Upper lobe of right lung (tissue), 1 donor: ENCODE data around the gene MOV10. TPM values are rescaled to one million over a fixed set of nuclear protein-coding genes. Genes with fewer than 3 reads are reported as not detected.
A peak's percentile ranks its signal among the peaks of the same experiment; 100 is the strongest.

Experiments used
- ATAC-seq: fragments of 200-7000 bp; cut with Tn5 transposase; one replicate; pipeline ENCODE4 v1.9.1; 2020; ENCODE audit warnings: mild to moderate bottlenecking, moderate library complexity
- DNase-seq: peaks from one replicate; pipeline ENCODE4 v3.0.0-alpha.2; 2020
- H3K27ac ChIP-seq: fragments of 200-600 bp; one replicate; pipeline ENCODE4 v1.8.0; 2022
- H3K27me3 ChIP-seq: fragments of 200-600 bp; one replicate; pipeline ENCODE4 v1.8.0; 2022; ENCODE audit warnings: mild to moderate bottlenecking
- H3K36me3 ChIP-seq: fragments of 200-600 bp; one replicate; pipeline ENCODE4 v1.8.0; 2022
- H3K4me1 ChIP-seq: fragments of 200-600 bp; one replicate; pipeline ENCODE4 v1.8.0; 2022
- H3K4me3 ChIP-seq: fragments of 200-600 bp; one replicate; pipeline ENCODE4 v1.8.0; 2022; ENCODE audit warnings: mild to moderate bottlenecking
- H3K9me3 ChIP-seq: fragments of 200-600 bp; one replicate; pipeline ENCODE4 v1.8.0; 2022
- intact Hi-C: fragments of 100-400 bp; cut with DNase I; formaldehyde crosslinking; loops from one replicate; pipeline ENCODE4 v1.11.0; 2022
- total RNA-seq: library from RNA; stranded (reverse); fragmentation: NEBNext Ultra II Directional; extraction: Animal tissue kit (Norgen Biotek cat#: 25700); gene quantifications from one replicate; pipeline ENCODE4 v1.2.1, GENCODE V29; 2021
- TF ChIP-seq, protein P1 (sequence below): fragments of 200-600 bp; IDR thresholded peaks from one replicate; pipeline ENCODE4 v1.8.0; 2022; ENCODE audit warnings: antibody characterized with exemption
- donor health status: DM: no; HTN: yes; CAD: no; lungs with severe emphysema.

MOV10 gene
- total RNA-seq, 1 donor from 2014 or later: 62.8 TPM

DNA sequence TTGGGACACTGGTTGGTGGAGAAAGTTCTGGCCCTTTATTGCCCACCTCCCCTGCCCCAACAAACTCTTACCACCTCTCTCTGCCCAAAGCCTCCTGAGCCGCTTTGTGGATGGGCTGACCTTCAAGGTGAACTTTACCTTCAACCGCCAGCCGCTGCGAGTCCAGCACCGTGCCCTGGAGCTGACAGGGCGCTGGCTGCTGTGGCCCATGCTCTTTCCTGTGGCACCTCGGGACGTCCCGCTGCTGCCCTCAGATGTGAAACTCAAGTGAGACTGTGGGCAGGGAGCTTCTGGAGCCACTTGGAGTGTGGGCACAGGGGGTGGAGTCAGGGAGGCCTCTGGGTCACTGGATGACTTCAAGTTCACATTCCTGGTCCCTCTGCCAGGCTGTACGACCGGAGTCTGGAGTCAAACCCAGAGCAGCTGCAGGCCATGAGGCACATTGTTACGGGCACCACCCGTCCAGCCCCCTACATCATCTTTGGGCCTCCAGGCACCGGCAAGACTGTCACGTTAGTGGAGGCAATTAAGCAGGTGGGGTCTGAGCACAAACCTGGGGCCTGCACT is 20.0 kb downstream of the MOV10 start:
- no peaks in the 10 kb centered on the region for H3K27me3 ChIP-seq
- TF ChIP-seq, protein P1, sequence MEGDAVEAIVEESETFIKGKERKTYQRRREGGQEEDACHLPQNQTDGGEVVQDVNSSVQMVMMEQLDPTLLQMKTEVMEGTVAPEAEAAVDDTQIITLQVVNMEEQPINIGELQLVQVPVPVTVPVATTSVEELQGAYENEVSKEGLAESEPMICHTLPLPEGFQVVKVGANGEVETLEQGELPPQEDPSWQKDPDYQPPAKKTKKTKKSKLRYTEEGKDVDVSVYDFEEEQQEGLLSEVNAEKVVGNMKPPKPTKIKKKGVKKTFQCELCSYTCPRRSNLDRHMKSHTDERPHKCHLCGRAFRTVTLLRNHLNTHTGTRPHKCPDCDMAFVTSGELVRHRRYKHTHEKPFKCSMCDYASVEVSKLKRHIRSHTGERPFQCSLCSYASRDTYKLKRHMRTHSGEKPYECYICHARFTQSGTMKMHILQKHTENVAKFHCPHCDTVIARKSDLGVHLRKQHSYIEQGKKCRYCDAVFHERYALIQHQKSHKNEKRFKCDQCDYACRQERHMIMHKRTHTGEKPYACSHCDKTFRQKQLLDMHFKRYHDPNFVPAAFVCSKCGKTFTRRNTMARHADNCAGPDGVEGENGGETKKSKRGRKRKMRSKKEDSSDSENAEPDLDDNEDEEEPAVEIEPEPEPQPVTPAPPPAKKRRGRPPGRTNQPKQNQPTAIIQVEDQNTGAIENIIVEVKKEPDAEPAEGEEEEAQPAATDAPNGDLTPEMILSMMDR: no peak
- H3K27ac ChIP-seq: no peak overlapping the region
- no peak overlapping the region for H3K4me3 ChIP-seq
- H3K36me3 ChIP-seq: peaks cover 86% of the 10 kb centered on the region
- H3K4me1 ChIP-seq: peaks cover 12% of the 10 kb centered on the region
- no peaks in the 10 kb centered on the region for H3K9me3 ChIP-seq
- DNase-seq (no peak), ATAC-seq (no peak)
- intact Hi-C loops: no loop called here

DNA sequence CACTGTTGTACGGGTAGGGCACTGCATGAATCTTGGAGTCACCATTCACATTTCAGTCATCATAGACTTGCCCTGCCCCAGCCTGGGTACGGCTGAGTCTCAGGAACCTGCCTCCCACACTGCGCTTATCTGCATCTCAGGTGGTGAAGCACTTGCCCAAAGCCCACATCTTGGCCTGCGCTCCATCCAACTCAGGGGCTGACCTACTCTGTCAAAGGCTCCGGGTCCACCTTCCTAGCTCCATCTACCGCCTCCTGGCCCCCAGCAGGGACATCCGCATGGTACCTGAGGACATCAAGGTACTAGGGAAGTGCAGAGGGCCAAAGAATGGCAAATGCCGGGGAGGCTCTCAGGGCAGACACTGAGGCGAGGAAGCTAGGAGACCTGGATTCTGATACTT is 20.8 kb downstream of the MOV10 start:
- H3K27me3 ChIP-seq: no peaks in the 10 kb centered on the region
- H3K4me1 ChIP-seq: peaks cover 20% of the 10 kb centered on the region
- H3K4me3 ChIP-seq: no peak overlapping the region
- DNase-seq (no peak), ATAC-seq (no peak)
- peaks cover 81% of the 10 kb centered on the region for H3K36me3 ChIP-seq
- TF ChIP-seq, protein P1: no peak
- intact Hi-C loops: no loop called here
- no peak overlapping the region for H3K27ac ChIP-seq
- no peaks in the 10 kb centered on the region for H3K9me3 ChIP-seq

- ATAC-seq (no peak), DNase-seq (no peak)
- no peaks in the 10 kb centered on the region for H3K27me3 ChIP-seq
- H3K27ac ChIP-seq: no peak overlapping the region
- no peak overlapping the region for H3K4me3 ChIP-seq
- intact Hi-C loops: no loop called here
- TF ChIP-seq, protein P1: no peak
- no peaks in the 10 kb centered on the region for H3K9me3 ChIP-seq
- peaks cover 35% of the 10 kb centered on the region for H3K4me1 ChIP-seq
- peaks cover 68% of the 10 kb centered on the region for H3K36me3 ChIP-seq
Observed at GRCh38 chr1:112696578-112697314, 22.3 kb downstream of the MOV10 start.

DNA sequence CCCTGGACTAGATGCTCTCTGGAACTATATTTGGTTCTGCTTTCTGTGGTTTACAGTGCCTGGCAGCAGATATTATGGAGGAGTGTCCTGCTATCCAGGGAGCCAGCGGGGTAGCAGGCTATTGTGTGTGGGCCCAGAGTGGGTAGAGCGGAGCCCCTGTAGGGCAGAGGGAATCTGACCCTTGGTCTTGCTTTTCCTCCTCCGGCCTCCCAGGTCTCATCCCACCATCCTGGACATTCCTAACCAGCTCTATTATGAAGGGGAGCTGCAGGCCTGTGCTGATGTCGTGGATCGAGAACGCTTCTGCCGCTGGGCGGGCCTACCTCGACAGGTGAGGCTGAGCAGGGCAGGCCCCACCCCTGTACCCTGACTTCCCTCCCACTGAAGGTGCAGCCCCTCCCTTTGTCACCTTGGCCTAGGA is 23.3 kb downstream of the MOV10 start:
- intact Hi-C loops: no loop called here
- H3K9me3 ChIP-seq: no peaks in the 10 kb centered on the region
- H3K4me1 ChIP-seq: peaks cover 45% of the 10 kb centered on the region
- H3K4me3 ChIP-seq: no peak overlapping the region
- H3K36me3 ChIP-seq: peaks cover 67% of the 10 kb centered on the region
- DNase-seq (no peak), ATAC-seq (no peak)
- TF ChIP-seq, protein P1: no peak
- peak overlapping the region; percentile 25 for H3K27ac ChIP-seq
- H3K27me3 ChIP-seq: no peaks in the 10 kb centered on the region

DNA sequence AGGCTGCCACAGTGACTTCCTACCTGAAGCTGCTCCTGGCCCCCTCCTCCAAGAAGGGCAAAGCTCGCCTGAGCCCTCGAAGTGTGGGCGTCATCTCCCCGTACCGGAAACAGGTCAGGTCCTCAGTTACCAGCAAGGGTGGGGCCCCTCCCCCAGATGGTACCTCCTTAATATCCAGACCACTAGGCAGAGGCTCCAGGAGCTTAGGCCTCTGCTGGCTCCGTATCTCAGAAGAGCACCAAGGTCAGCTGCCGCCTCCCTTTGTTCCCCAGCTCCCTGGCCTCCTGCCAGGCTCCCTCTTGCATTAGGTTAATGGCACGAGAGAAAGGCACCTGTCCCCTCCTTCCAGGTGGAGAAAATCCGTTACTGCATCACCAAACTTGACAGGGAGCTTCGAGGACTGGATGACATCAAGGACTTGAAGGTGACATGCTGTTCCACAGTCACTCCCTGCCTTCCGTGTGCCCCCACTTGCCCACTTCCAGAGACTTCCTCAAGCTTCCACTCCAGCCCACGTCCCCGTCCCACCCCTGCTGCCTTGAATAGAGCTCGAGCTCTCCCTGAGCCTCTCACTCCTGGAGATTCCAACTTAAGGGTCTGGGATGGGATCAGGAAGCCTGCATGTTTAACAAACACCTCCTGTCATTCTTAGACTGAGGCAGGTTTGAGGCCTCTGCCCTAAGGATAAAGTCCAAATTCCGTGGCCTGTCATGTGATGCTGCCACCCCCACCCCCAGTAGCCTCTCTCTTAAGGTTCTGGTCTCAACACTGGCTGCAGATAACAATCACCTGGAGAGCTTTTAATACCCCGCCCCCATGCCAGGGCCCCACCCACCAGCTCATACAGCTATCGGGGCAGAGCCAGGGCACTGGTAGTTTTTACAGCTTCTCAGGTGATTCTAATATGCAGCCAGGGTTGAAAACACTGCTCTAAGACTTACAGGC is 24.2 kb downstream of the MOV10 start:
- H3K27ac ChIP-seq: peak overlapping the region; percentile 76
- peaks cover 53% of the 10 kb centered on the region for H3K4me1 ChIP-seq
- intact Hi-C loops: no loop called here
- no peaks in the 10 kb centered on the region for H3K9me3 ChIP-seq
- TF ChIP-seq, protein P1: no peak
- H3K36me3 ChIP-seq: peaks cover 68% of the 10 kb centered on the region
- peak; percentile 26 for ATAC-seq
- DNase-seq: no peak
- no peaks in the 10 kb centered on the region for H3K27me3 ChIP-seq
- no peak overlapping the region for H3K4me3 ChIP-seq
